GM12878 (cell line): ENCODE results near the gene LENEP. TPM values are rescaled to one million over a fixed set of nuclear protein-coding genes. Genes with fewer than 3 reads are reported as not detected.

Source experiments
- CUX1 ChIP-seq: IDR thresholded peaks from 2 replicates; pipeline ENCODE4 v1.6.1; 2012; ENCODE audit warnings: improper control_type of control experiment, low read depth, low read length; ENCODE audit not compliant: insufficient replicate concordance
- DPF2 ChIP-seq: fragments of 450-650 bp; IDR thresholded peaks from 2 replicates; pipeline ENCODE4 v1.6.1; 2017; ENCODE audit warnings: mild to moderate bottlenecking
- FOS ChIP-seq: IDR thresholded peaks from 3 replicates; pipeline ENCODE4 v1.6.1; 2011; ENCODE audit warnings: borderline replicate concordance; ENCODE audit not compliant: insufficient read length; ENCODE audit errors: extremely low read depth
- FOXK2 ChIP-seq: fragments of 450-650 bp; IDR thresholded peaks from 2 replicates; pipeline ENCODE4 v1.6.1; 2017; ENCODE audit warnings: mild to moderate bottlenecking, moderate library complexity
- HCFC1 ChIP-seq: fragments of 150-350 bp; IDR thresholded peaks from 2 replicates; pipeline ENCODE4 v1.6.1; 2014; ENCODE audit warnings: low read length
- KDM1A ChIP-seq: fragments of 200-600 bp; sonication (generic); IDR thresholded peaks from 2 replicates; pipeline ENCODE4 v1.6.1; 2016; ENCODE audit warnings: borderline replicate concordance
- MYB ChIP-seq: fragments of 150-350 bp; IDR thresholded peaks from 2 replicates; pipeline ENCODE4 v1.6.1; 2014; ENCODE audit warnings: mild to moderate bottlenecking, low read depth, low read length, borderline replicate concordance
- NKRF ChIP-seq: fragments of 450-650 bp; conservative IDR thresholded peaks from 2 replicates; pipeline ENCODE4 v1.6.1; 2017; ENCODE audit warnings: mild to moderate bottlenecking, moderate library complexity
- RB1 ChIP-seq: fragments of 450-650 bp; formaldehyde crosslinking; IDR thresholded peaks from 2 replicates; pipeline ENCODE4 v1.6.1; 2017; ENCODE audit warnings: mild to moderate bottlenecking, borderline replicate concordance
- STAT1 ChIP-seq: fragments of 450-650 bp; conservative IDR thresholded peaks from 2 replicates; pipeline ENCODE4 v1.6.1; 2014; ENCODE audit warnings: antibody characterized with exemption, mild to moderate bottlenecking
- SUPT20H ChIP-seq: IDR thresholded peaks from 2 replicates; pipeline ENCODE4 v1.6.1; 2011; ENCODE audit warnings: low read depth, mild to moderate bottlenecking, low read length, moderate library complexity, borderline replicate concordance; ENCODE audit not compliant: control insufficient read depth
- ZBTB40 ChIP-seq: fragments of 450-650 bp; IDR thresholded peaks from 2 replicates; pipeline ENCODE4 v1.6.1; 2016; ENCODE audit warnings: mild to moderate bottlenecking, moderate library complexity, borderline replicate concordance
- ZNF384 ChIP-seq: IDR thresholded peaks from 2 replicates; pipeline ENCODE4 v1.6.1; 2012; ENCODE audit warnings: low read depth, mild to moderate bottlenecking, low read length, improper control_type of control experiment, borderline replicate concordance
- polyA plus RNA-seq, 11 experiments: library from polyadenylated mRNA; depleted of rRNA in 4 of 11; unstranded in 6 of 11; stranded (reverse) in 5 of 11; fragments of >200 nt; fragmentation: Nextera tagmentation in 4 of 11; fragmentation: Illumina TruSeq in 1 of 11; extraction: Ambion mirVana in 4 of 11; extraction: Trizol in 1 of 11; gene quantifications; 1 replicate in 1 of 11; 2 replicates in 10 of 11; pipeline versions ENCODE4 v1.2.1 to v1.2.3, GENCODE V29; 2011 to 2016; ENCODE audit warnings: inconsistent platforms in 2 of 11, missing spikeins in 2 of 11, low read depth in 1 of 11
- total RNA-seq, 4 experiments: library from RNA; depleted of rRNA in 3 of 4; stranded (reverse); fragments of >200 nt in 3 of 4; fragmentation: Illumina TruSeq in 1 of 4; extraction: Trizol in 1 of 4; gene quantifications; 2 replicates each; pipeline versions ENCODE4 v1.2.1 to v1.2.3, GENCODE V29; 2013 to 2021
- TF ChIP-seq, protein P1 (sequence below): fragments of 450-650 bp; IDR thresholded peaks from 2 replicates; pipeline ENCODE4 v1.6.1; 2017; ENCODE audit warnings: mild to moderate bottlenecking

The LENEP gene
- total and polyA plus RNA-seq, 10 of the 15 experiments (the other 5 are each of a cell fraction or from before 2014, with no cell fraction given) = 0.27 to 1.1 (median 0.64) TPM; not detected in 7

- TF ChIP-seq MYB (no peak), ZNF384 (no peak), RB1 (no peak), NKRF (peak; percentile 50), DPF2 (peak; percentile 28), FOXK2 (no peak), HCFC1 (no peak), ZBTB40 (no peak), SUPT20H (no peak), STAT1 (no peak), CUX1 (no peak), FOS (no peak), KDM1A (no peak)
- TF ChIP-seq, protein P1, sequence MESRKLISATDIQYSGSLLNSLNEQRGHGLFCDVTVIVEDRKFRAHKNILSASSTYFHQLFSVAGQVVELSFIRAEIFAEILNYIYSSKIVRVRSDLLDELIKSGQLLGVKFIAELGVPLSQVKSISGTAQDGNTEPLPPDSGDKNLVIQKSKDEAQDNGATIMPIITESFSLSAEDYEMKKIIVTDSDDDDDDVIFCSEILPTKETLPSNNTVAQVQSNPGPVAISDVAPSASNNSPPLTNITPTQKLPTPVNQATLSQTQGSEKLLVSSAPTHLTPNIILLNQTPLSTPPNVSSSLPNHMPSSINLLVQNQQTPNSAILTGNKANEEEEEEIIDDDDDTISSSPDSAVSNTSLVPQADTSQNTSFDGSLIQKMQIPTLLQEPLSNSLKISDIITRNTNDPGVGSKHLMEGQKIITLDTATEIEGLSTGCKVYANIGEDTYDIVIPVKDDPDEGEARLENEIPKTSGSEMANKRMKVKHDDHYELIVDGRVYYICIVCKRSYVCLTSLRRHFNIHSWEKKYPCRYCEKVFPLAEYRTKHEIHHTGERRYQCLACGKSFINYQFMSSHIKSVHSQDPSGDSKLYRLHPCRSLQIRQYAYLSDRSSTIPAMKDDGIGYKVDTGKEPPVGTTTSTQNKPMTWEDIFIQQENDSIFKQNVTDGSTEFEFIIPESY = no peak
These were observed 6.4 kb downstream of the LENEP start (continued) for GRCh38 chr1:154999571-155000410.
